Adrenal gland (tissue), 5 donors: ENCODE results near the gene NEK7.
"Not testable (repeated sequence)": the region's sequence is repeated elsewhere in the genome, so short reads cannot be mapped to it uniquely, and the experiment has no call there.

Experiments
- POLR2A ChIP-seq, 2 donors: fragments of 450-650 bp; IDR thresholded peaks; one replicate each; pipeline ENCODE4 v1.6.1; 2017; ENCODE audit warnings: antibody characterized with exemption in 2 of 2, mild to moderate bottlenecking in 2 of 2, moderate library complexity in 1 of 2
- TF ChIP-seq, protein P1 (sequence below), 6 experiments: fragments of 450-650 bp in 4 of 6; fragments of 200-600 bp in 2 of 6; sonication (generic) in 1 of 6; IDR thresholded peaks; 1 replicate in 5 of 6; 2 replicates in 1 of 6; pipeline versions ENCODE4 v1.5.1 to v1.8.0; 2016 to 2021; ENCODE audit warnings: antibody characterized with exemption in 6 of 6, mild to moderate bottlenecking in 2 of 6, moderate library complexity in 1 of 6
- donor health status: DM: no; HTN: no; CAD: no.

DNA sequence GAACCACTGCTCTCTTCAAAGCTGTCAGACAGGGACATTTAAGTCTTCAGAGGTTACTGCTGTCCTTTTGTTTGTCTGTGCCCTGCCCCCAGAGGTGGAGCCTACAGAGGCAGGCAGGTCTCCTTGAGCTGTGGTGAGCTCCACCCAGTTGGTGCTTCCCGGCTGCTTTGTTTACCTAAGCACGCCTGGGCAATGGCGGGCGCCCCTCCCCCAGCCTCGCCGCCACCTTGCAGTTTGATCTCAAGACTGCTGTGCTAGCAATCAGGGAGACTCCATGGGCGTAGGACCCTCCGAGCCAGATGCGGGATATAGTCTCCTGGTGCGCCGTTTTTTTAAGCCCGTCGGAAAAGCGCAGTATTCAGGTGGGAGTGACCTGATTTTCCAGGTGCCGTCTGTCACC lies 158.0 kb downstream of the NEK7 start:
- TF ChIP-seq, protein P1, sequence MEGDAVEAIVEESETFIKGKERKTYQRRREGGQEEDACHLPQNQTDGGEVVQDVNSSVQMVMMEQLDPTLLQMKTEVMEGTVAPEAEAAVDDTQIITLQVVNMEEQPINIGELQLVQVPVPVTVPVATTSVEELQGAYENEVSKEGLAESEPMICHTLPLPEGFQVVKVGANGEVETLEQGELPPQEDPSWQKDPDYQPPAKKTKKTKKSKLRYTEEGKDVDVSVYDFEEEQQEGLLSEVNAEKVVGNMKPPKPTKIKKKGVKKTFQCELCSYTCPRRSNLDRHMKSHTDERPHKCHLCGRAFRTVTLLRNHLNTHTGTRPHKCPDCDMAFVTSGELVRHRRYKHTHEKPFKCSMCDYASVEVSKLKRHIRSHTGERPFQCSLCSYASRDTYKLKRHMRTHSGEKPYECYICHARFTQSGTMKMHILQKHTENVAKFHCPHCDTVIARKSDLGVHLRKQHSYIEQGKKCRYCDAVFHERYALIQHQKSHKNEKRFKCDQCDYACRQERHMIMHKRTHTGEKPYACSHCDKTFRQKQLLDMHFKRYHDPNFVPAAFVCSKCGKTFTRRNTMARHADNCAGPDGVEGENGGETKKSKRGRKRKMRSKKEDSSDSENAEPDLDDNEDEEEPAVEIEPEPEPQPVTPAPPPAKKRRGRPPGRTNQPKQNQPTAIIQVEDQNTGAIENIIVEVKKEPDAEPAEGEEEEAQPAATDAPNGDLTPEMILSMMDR (IDR thresholded peaks at IDR 0.05), result not testable (repeated sequence)
- TF ChIP-seq POLR2A (IDR thresholded peaks at IDR 0.05), result not testable (repeated sequence)
